Measurements from ENCODE around the gene ABI1. TPM values are rescaled to one million over a fixed set of nuclear protein-coding genes. Genes with fewer than 3 reads are reported as not detected.

Gene ABI1
- total RNA-seq, 1 experiment from 2014 or later, result 36.9 TPM

- no peaks in the 10 kb centered on the region; the same call in 1 of the 2 replicates for H3K4me1 ChIP-seq (ENCODE audit: insufficient read depth, low read length)
- no CpG with 5 or more reads among the region's 1 CpG for WGBS (ENCODE audit: extremely low coverage, insufficient read length, low lambda C conversion rate)
Measured at GRCh38 chr10:26809973-26810372, 50.8 kb downstream of the ABI1 start.

More at GRCh38 chr10:26809973-26810372, 50.8 kb downstream of the ABI1 start:
- H2BK20ac ChIP-seq (ENCODE audit: low read depth, low read length, poor library complexity, severe bottlenecking), result no peak overlapping the region
- H2AFZ ChIP-seq (ENCODE audit: low read length), result no peak overlapping the region
- no peak overlapping the region for H2AK5ac ChIP-seq (ENCODE audit: insufficient read length, low read length)
- no peak overlapping the region for H3K56ac ChIP-seq (ENCODE audit: insufficient read length, low read depth, low read length)
- H2BK12ac ChIP-seq (ENCODE audit: insufficient read length, low read depth, low read length), result no peak overlapping the region
- H3K9ac ChIP-seq (ENCODE audit: extremely low read depth, insufficient read length, low read length), result no peak overlapping the region
- TF ChIP-seq, protein P1, sequence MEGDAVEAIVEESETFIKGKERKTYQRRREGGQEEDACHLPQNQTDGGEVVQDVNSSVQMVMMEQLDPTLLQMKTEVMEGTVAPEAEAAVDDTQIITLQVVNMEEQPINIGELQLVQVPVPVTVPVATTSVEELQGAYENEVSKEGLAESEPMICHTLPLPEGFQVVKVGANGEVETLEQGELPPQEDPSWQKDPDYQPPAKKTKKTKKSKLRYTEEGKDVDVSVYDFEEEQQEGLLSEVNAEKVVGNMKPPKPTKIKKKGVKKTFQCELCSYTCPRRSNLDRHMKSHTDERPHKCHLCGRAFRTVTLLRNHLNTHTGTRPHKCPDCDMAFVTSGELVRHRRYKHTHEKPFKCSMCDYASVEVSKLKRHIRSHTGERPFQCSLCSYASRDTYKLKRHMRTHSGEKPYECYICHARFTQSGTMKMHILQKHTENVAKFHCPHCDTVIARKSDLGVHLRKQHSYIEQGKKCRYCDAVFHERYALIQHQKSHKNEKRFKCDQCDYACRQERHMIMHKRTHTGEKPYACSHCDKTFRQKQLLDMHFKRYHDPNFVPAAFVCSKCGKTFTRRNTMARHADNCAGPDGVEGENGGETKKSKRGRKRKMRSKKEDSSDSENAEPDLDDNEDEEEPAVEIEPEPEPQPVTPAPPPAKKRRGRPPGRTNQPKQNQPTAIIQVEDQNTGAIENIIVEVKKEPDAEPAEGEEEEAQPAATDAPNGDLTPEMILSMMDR (conservative IDR thresholded peaks at IDR 0.05), result no peak
- no peaks in the 10 kb centered on the region for H3K27me3 ChIP-seq (ENCODE audit: insufficient read depth, low read length)
- H3T11ph ChIP-seq (ENCODE audit: low read length), result no peak overlapping the region
- H2BK120ac ChIP-seq (ENCODE audit: low read depth, low read length, poor library complexity, severe bottlenecking), result no peak overlapping the region
- H4K20me1 ChIP-seq (ENCODE audit: control insufficient read depth, insufficient read depth, insufficient read length), result no peaks in the 10 kb centered on the region
- Mint-ChIP-seq H3K9me3 (no peaks in the 10 kb centered on the region), H3K4me1 (peaks cover 13 to 15% of the 10 kb centered on the region in 2 experiments), H3K36me3 (ENCODE audit: insufficient read depth in 1 of 3, low read depth in 3 of 3) (peaks cover 0 to 5% (median 4%) of the 10 kb centered on the region in 3 experiments; a peak in 2 of 7 replicates), H3K27ac (0 out of 7 replicates have a peak overlapping the region, but pooled peaks of 1 of the 3 experiments have one; percentile 53), H3K4me3 (no peak overlapping the region), H3K27me3 (ENCODE audit: low read depth) (no peaks in the 10 kb centered on the region)
- no peak overlapping the region for H3K23ac ChIP-seq (ENCODE audit: insufficient read length, low read depth, low read length)
- no peak overlapping the region for H3K18ac ChIP-seq (ENCODE audit: insufficient read length, low read depth, low read length)
- H3K27ac ChIP-seq (ENCODE audit: insufficient read length, low read depth, low read length), result no peak overlapping the region
- no peaks in the 10 kb centered on the region for H3K79me1 ChIP-seq (ENCODE audit: insufficient read depth, low read depth, low read length, poor library complexity, severe bottlenecking)
- H4K8ac ChIP-seq (replicated peaks; ENCODE audit: insufficient read length, low read depth, low read length), result no peak overlapping the region
- no peaks in the 10 kb centered on the region for H3K9me3 ChIP-seq (ENCODE audit: control insufficient read depth, low read depth, low read length)
- no peak overlapping the region for H4K5ac ChIP-seq (ENCODE audit: insufficient read length, low read depth, low read length)
- H3K79me2 ChIP-seq (ENCODE audit: insufficient read depth, low read length), result peaks cover 2% of the 10 kb centered on the region; the same call in 1 of the 2 replicates
- no peak for DNase-seq
- no peak overlapping the region for H3K4me2 ChIP-seq (ENCODE audit: insufficient read depth, insufficient read length, low read length)
- H2BK5ac ChIP-seq (ENCODE audit: insufficient read length, low read length), result no peak overlapping the region
- H4K91ac ChIP-seq (ENCODE audit: insufficient read length, low read depth, low read length), result no peak overlapping the region
- H2BK15ac ChIP-seq (ENCODE audit: low read depth, low read length), result no peak overlapping the region
- H3K4ac ChIP-seq (ENCODE audit: low read depth, low read length), result no peak overlapping the region
- no peak overlapping the region for H3K14ac ChIP-seq (ENCODE audit: insufficient read depth, low read length)
- H3K23me2 ChIP-seq (ENCODE audit: insufficient read length, low read depth, low read length, poor library complexity, severe bottlenecking), result no peaks in the 10 kb centered on the region

All from H9 (cell line).